WI38 (cell line): Measurements from ENCODE around the gene OR56B1.

Experiments
- H3K4me3 ChIP-seq: 2 replicates; pipeline ENCODE4 v1.5.1; 2011; ENCODE audit warnings: low read depth, mild to moderate bottlenecking, control low read depth, low read length
- CTCF ChIP-seq: IDR thresholded peaks from 2 replicates; pipeline ENCODE4 v1.5.1; 2012; ENCODE audit warnings: low read depth, mild to moderate bottlenecking, control low read depth, low read length

The OR56B1 gene

GRCh38 chr11:5737091-5737490, 843 bp downstream of the OR56B1 start:
- TF ChIP-seq CTCF = no peak
- H3K4me3 ChIP-seq = no peak overlapping the region

- TF ChIP-seq CTCF = no peak
- no peak overlapping the region for H3K4me3 ChIP-seq
Measured at GRCh38 chr11:5737670-5738392, 1.6 kb downstream of the OR56B1 start.

- TF ChIP-seq CTCF = no peak
- no peak overlapping the region for H3K4me3 ChIP-seq
Measured at GRCh38 chr11:5738431-5738830, 2.2 kb downstream of the OR56B1 start.

- no peak overlapping the region for H3K4me3 ChIP-seq
- no peak for TF ChIP-seq CTCF
Measured at GRCh38 chr11:5746614-5747013, 10.4 kb downstream of the OR56B1 start.

- no peak overlapping the region for H3K4me3 ChIP-seq
- TF ChIP-seq CTCF = no peak
Measured at GRCh38 chr11:5749836-5750235, 13.6 kb downstream of the OR56B1 start.

GRCh38 chr11:5753943-5754342, 17.7 kb downstream of the OR56B1 start, which contains the start of gene OR52N4:
Gene OR52N4 (plus strand): TSS chr11:5754243. CDS start chr11:5754741, 498 bp downstream.
- no peak for TF ChIP-seq CTCF
- H3K4me3 ChIP-seq = no peak within 1 kb of the TSS

- H3K4me3 ChIP-seq = no peak overlapping the region
- TF ChIP-seq CTCF = no peak
Measured at GRCh38 chr11:5767056-5767455, 30.8 kb downstream of the OR56B1 start.
